HG03060 (cell line): ENCODE measurements around the gene CYP2C19.
"Not testable (repeated sequence)": the region's sequence is repeated elsewhere in the genome, so short reads cannot be mapped to it uniquely, and the experiment has no call there.

Experiments used
- ATAC-seq: cut with Tn5 transposase; IDR thresholded peaks from one replicate; pipeline ENCODE4 v1.9.1; 2021; ENCODE audit warnings: low read depth, moderate number of reproducible peaks; ENCODE audit not compliant: unreplicated experiment

CYP2C19 gene

GRCh38 chr10:94878649-94879048 lies 116.2 kb downstream of the CYP2C19 start:
- ATAC-seq = no peak

DNA sequence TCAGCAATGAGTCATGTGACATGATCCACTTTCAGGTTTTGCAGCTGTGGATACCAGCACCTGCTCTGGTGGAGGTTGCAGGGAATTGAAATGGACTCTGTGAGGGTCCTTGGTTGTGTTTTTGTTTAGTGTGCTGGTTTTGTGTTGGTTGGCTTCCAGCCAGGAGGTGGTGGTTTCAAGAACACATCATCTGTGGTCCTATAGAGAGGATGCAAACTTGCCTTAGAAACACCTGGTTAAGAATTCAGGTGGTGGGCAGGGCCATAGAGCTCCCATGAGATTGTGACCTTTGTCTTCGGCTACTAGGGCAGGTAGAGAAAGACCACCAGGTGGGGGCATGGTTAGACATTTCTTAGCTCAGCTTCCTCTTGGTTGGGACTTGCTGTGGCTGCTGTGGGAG lies 116.7 kb downstream of the CYP2C19 start:
- ATAC-seq = no peak

DNA sequence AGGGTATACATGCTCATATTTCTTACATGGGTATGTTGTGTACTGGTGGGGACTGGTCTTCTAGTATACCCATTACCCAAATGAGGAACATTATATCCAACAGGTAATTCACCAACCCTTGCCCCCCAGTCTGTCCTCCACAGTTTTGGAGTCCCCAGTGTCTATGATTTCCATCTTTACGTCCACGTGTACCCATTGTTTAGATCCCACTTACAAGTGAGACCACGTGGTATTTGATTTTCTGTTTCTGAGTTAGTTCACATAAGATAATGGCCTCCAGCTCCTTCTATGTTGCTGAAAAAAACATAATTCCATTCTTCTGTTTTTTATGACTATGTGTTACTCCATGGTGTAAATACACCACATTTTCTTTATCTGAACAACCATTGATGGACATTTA lies 126.6 kb downstream of the CYP2C19 start:
- no peak for ATAC-seq

GRCh38 chr10:94890264-94891022 lies 128.0 kb downstream of the CYP2C19 start:
- ATAC-seq = no peak

DNA sequence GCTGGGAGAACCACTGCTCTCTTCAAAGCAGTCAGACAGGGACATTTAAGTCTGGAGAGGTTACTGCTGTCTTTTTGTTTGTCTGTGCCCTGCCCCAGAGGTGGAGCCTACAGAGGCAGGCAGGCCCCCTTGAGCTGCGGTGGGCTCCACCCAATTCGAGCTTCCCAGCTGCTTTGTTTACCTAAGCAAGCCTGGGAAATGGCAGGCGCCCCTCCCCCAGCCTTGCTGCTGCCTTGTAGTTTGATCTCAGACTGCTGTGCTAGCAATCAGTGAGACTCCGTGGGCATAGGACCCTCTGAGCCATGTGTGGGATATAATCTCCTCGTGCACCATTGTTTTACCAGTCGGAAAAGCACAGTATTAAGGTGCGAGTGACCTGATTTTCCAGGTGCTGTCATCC lies 135.9 kb downstream of the CYP2C19 start:
- ATAC-seq = not testable (repeated sequence)

- no peak for ATAC-seq
These were observed 139.6 kb downstream of the CYP2C19 start for GRCh38 chr10:94902080-94902479.

DNA sequence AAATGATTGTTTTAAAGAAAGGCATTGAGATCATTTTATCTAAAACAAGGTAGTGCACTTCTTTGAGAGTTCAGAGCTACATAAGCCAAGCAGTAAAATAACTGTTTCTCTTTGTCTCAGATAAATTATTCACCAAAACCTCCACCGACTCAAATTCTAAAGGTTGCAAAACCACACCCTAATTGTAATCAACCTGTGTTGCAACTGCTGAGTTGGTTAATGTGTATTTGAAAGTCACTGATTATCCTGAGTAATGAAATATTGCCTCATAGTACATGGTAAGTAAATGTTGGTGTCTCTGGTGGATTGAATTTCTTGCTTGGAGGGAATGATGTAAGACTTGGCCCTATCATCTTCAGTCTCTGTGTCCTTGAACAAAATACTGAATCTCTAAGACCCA lies 140.1 kb downstream of the CYP2C19 start:
- no peak for ATAC-seq
